Jurkat, Clone E6-1 (cell line): ENCODE results near the gene NGRN. TPM values are rescaled to one million over a fixed set of nuclear protein-coding genes. Genes with fewer than 3 reads are reported as not detected.

ENCODE experiments used
- DNase-seq: peaks from one replicate; pipeline ENCODE4 v3.0.0-alpha.2; 2011; ENCODE audit warnings: low read depth, low spot score
- H3K4me3 ChIP-seq: 2 replicates; pipeline ENCODE4 v1.5.1; 2011; ENCODE audit warnings: mild to moderate bottlenecking, low read length, control low read depth, moderate library complexity
- polyA plus RNA-seq: library from polyadenylated mRNA; unstranded; fragments of >200 nt; gene quantifications from one replicate; pipeline ENCODE4 v1.2.1, GENCODE V29; 2012; ENCODE audit warnings: missing spikeins; ENCODE audit not compliant: insufficient read length, insufficient read depth

The NGRN gene, protein sequence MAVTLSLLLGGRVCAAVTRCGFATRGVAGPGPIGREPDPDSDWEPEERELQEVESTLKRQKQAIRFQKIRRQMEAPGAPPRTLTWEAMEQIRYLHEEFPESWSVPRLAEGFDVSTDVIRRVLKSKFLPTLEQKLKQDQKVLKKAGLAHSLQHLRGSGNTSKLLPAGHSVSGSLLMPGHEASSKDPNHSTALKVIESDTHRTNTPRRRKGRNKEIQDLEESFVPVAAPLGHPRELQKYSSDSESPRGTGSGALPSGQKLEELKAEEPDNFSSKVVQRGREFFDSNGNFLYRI
- 39.1 TPM for polyA plus RNA-seq

DNA sequence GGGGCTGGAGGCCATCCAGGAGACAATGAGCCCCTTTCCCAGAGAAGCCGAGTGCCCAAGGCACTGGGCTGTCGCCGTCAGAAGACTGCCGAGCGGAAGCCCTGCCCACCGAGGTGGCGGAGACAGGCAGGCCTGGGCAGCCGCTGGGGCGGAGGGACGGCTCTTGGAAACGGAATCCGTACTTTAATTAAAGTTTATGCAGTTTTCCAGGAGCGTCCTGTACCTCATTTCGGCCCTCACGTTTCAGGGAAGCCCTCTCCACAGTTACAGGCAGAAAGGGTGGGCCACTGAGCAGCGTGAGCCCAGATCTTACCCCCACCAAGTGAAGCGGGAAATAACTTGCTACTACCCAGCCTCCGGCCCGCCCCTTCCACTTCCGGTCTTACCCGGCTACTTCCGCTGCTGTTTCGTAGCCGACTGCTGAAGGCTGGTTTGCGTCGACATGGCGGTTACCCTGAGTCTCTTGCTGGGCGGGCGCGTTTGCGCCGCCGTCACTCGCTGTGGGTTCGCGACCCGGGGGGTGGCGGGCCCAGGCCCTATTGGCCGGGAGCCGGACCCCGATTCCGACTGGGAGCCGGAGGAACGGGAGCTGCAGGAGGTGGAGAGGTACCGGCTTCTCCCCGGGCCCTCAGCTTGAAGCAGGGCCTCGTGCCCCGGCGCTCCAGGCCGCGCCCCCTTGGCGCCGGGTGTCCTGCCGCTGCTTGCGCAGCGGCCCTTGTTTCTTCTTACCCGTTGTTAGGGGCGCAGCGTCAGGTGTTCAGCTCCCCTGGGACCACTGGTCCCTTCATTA is at the start of gene NGRN:
NGRN (plus strand) TSS at position 402 of the 790 bp plus-strand sequence; CDS start at position 443, 41 bp downstream.
- peak; percentile 92 for DNase-seq

DNA sequence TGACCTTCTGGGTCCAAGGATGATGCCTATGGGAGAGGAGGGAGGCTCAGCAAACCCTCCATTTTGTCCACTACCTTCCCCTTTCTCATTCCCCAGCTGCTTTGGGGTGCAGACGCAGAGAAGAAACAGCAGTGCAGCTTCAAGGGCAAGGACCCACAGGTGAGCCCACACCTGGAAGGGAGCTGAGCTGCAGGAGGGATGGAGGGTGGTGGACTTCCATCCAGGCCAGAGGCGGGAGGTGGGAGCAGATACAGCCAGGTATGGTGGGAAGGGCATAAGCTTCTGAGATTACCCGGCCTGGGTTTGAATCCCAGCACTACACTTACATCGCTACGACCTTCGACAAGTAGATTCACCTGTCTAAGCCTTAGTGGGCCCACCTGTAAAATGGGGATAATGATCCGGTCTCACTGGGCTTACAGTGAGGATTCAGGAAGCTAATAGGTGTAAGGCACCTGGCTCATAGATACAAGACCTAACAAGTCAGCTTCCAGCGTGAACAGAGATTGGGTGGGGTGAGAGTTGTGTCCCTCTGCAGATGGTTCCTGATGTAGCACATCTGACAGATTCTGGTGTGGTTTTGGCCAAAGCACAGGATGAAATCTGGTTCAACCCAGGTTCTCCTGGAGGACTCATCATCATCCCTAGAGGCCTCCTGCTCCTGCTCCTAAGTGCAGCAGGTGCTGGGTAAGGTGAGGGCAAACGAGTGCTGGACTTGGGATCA is 47.6 kb upstream of the NGRN start:
- no peak overlapping the region for H3K4me3 ChIP-seq

More for the DNA sequence above, at the start of gene NGRN:
- H3K4me3 ChIP-seq: peak within 1 kb of the TSS; percentile 94

DNA sequence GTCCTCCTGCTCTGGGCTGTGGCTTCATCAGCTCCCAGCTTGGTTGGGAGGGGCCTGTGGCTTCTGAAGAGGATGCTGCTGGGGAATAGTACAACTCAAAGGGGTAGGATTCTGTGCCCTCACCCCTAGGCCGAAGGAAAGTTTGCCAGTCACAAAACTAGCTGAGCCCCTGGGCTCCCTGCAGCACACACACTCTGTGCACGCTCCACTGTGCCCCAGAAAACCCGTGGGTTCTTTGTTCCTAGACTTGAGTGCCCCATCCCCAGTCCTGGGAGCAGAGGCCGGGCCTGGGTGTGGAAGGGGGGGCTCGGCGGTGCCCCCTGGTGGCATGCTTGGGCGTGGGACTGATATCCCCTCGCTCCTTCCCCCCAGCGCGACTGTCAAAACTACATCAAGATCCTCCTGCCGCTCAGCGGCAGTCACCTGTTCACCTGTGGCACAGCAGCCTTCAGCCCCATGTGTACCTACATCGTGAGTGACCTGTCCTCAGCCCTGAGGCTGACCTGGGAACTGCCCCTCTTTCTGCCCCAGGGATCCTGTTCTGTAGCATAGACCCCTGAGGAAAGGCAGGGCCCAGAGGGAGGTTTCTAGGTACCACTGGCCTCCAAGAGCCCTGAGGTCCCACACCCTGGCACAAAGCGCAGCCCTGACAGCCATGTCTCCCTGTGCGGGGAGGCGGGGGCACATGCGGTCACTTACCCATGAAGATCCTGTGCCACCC is 45.9 kb upstream of the NGRN start:
- DNase-seq: no peak
- H3K4me3 ChIP-seq: no peak overlapping the region

More for the DNA sequence above, 47.6 kb upstream of the NGRN start:
- DNase-seq: no peak

DNA sequence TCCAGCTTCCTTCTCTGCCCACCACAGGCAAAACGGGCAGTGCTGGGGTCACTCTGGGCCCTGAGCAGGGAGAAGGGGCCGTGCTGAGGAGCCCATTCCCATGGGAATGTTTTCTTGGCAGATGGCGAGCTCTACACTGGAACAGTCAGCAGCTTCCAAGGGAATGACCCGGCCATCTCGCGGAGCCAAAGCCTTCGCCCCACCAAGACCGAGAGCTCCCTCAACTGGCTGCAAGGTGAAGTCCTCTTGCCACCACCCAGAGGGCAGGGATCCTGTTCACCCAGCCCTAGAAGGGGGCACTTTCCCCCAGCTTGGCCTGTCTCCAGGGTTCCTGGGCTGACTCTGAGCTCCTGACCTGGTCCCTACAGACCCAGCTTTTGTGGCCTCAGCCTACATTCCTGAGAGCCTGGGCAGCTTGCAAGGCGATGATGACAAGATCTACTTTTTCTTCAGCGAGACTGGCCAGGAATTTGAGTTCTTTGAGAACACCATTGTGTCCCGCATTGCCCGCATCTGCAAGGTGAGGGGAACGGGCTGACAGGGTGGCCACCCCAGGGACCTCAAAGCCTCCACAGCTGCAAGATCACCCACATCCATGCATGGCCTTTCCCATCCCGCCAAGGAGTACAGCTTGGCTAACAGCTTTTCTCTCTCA is 44.1 kb upstream of the NGRN start:
- no peak overlapping the region for H3K4me3 ChIP-seq

DNA sequence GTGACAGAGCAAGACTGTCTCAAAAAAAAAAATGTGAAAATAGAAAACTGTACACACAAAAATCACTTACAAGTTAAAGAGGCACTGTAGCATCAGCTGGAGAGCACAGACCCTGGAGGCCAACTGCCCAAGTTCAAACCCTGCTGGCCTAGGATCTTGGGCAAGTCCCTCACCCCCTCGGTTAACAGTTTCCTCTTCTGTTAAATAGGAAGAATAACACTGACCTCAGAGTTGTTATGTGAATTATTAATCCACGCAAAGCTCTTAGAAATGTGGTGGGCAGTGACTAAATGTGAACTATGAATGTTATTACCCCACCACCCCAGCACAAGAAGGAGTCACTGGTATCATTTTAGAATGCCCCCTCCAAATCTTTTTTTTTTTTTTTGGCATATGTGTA is 42.9 kb upstream of the NGRN start:
- no peak for DNase-seq
- H3K4me3 ChIP-seq: no peak overlapping the region

More for the DNA sequence above, 44.1 kb upstream of the NGRN start:
- no peak for DNase-seq

DNA sequence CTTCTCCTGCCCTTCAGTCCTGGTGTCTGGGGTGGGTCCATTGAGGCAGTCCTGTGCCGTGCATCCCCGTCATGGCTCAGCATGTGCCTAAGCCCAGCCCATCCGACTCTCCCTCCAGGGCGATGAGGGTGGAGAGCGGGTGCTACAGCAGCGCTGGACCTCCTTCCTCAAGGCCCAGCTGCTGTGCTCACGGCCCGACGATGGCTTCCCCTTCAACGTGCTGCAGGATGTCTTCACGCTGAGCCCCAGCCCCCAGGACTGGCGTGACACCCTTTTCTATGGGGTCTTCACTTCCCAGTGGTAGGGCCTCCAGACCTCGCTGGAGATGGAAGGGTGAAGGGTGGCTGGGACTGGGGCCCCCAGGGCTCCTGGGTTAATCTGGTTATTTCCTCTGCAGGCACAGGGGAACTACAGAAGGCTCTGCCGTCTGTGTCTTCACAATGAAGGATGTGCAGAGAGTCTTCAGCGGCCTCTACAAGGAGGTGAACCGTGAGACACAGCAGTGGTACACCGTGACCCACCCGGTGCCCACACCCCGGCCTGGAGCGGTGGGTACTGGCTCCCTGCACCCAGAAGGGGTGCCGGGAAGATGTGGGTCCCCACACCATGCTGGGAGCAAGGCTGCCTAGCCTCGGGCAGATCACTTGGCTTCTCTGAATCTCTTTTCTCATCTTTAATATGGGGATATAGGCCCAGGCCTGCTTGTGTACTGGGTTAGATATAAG is 41.9 kb upstream of the NGRN start:
- no peak overlapping the region for H3K4me3 ChIP-seq
- DNase-seq: no peak

DNA sequence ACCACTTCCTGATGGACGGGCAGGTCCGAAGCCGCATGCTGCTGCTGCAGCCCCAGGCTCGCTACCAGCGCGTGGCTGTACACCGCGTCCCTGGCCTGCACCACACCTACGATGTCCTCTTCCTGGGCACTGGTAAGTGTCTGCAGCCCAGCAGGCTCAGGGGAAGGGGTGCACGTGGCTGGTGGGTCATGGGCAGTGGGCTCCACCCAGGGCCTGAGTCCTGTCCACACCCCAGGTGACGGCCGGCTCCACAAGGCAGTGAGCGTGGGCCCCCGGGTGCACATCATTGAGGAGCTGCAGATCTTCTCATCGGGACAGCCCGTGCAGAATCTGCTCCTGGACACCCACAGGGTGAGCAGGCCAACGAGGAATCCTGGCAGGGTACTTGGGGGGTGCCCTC is 40.4 kb upstream of the NGRN start:
- no peak for DNase-seq
- no peak overlapping the region for H3K4me3 ChIP-seq

DNA sequence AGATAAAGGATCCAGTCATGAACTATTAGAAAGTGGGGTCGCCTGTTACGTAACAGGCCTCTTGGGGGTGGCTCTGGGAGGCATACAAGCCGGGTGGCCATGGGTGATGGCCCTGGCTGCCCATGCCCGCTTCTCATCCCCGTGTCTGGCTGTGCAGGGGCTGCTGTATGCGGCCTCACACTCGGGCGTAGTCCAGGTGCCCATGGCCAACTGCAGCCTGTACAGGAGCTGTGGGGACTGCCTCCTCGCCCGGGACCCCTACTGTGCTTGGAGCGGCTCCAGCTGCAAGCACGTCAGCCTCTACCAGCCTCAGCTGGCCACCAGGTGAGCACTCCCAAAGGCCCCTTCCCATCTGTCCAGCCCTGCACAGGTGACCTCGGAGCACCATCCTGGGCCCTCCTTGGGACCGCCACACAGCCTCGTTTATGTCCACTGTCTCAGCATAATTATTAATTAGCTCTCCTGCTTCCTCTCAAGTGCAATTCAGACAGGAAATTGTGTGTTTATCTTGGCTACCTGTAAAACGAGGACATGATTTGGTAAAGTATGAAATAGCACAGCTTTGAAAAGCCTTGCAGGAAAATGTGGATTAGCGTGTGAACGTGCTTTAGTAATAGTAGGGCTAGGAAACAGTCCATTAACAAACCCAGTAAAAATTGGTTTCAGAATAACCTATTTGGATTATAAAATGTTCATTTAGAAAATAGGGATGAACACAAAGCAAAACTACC is 39.8 kb upstream of the NGRN start:
- no peak overlapping the region for H3K4me3 ChIP-seq
- no peak for DNase-seq

DNA sequence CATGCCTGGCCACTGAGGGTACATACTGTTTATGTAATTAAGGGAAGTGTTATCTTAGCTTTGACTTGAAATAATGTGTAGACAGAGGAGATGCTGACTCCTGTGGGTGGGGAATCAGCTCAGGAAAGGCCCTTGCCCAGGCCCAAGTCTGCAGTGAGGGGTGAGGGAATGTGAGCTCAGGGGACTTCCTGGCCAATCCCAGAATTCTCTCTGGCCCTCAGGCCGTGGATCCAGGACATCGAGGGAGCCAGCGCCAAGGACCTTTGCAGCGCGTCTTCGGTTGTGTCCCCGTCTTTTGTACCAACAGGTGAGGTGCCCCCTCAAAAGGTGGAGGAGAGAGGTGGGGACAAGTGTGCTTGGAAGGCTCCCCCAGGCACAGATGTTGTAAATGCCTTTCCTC is 38.1 kb upstream of the NGRN start:
- no peak for DNase-seq
- no peak overlapping the region for H3K4me3 ChIP-seq

DNA sequence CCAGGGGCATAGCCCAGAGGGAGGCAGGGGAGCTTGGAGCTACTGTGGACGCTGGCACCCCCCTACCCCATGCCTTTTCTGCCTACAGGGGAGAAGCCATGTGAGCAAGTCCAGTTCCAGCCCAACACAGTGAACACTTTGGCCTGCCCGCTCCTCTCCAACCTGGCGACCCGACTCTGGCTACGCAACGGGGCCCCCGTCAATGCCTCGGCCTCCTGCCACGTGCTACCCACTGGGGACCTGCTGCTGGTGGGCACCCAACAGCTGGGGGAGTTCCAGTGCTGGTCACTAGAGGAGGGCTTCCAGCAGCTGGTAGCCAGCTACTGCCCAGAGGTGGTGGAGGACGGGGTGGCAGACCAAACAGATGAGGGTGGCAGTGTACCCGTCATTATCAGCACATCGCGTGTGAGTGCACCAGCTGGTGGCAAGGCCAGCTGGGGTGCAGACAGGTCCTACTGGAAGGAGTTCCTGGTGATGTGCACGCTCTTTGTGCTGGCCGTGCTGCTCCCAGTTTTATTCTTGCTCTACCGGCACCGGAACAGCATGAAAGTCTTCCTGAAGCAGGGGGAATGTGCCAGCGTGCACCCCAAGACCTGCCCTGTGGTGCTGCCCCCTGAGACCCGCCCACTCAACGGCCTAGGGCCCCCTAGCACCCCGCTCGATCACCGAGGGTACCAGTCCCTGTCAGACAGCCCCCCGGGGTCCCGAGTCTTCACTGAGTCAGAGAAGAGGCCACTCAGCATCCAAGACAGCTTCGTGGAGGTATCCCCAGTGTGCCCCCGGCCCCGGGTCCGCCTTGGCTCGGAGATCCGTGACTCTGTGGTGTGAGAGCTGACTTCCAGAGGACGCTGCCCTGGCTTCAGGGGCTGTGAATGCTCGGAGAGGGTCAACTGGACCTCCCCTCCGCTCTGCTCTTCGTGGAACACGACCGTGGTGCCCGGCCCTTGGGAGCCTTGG is 37.4 kb upstream of the NGRN start:
- DNase-seq: no peak
- H3K4me3 ChIP-seq: no peak overlapping the region

DNA sequence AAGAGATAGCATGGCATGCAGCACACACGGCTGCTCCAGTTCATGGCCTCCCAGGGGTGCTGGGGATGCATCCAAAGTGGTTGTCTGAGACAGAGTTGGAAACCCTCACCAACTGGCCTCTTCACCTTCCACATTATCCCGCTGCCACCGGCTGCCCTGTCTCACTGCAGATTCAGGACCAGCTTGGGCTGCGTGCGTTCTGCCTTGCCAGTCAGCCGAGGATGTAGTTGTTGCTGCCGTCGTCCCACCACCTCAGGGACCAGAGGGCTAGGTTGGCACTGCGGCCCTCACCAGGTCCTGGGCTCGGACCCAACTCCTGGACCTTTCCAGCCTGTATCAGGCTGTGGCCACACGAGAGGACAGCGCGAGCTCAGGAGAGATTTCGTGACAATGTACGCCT is 36.5 kb upstream of the NGRN start:
- DNase-seq: no peak
- no peak overlapping the region for H3K4me3 ChIP-seq

DNA sequence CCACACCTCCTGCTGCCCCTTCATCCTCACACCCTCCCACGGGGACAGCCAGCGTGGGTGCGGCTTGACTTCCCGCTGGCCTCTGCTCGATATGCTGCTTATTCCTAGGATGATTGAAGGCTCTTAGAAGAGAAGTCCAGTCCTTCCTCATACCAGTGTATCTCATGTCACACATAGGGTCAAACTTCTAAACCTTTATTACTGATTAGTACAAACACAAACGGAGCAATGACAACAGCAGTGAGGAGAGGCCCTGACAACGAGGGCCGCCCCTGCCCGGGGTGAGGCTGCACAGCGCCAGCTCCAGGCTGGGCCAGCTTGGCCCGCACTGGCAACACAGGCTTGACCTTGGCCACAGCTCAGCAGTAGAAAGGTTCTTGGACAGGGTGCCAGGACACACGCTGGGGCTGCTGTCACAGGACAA is 35.4 kb upstream of the NGRN start:
- DNase-seq: no peak
- H3K4me3 ChIP-seq: no peak overlapping the region

DNA sequence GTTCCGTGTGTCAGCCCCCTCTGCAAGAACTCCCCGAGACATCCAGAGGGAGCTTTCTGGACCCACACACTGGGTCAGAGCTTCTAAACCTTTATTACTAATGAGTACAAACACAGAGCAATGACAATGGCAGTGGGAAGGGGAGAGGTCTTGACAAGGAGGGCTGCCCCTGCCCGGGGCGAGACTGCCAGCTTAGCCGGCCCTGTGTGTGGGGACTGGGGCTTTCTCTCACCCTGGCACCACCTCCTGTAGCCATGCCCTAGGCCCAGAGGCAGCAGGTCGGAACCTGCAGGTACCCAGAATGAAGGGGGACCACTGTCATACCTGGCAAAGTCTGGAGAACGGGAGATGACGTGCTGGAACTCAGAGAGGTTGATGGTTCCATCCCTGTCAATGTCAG is 34.9 kb upstream of the NGRN start:
- DNase-seq: no peak
- H3K4me3 ChIP-seq: peak overlapping the region; percentile 45

DNA sequence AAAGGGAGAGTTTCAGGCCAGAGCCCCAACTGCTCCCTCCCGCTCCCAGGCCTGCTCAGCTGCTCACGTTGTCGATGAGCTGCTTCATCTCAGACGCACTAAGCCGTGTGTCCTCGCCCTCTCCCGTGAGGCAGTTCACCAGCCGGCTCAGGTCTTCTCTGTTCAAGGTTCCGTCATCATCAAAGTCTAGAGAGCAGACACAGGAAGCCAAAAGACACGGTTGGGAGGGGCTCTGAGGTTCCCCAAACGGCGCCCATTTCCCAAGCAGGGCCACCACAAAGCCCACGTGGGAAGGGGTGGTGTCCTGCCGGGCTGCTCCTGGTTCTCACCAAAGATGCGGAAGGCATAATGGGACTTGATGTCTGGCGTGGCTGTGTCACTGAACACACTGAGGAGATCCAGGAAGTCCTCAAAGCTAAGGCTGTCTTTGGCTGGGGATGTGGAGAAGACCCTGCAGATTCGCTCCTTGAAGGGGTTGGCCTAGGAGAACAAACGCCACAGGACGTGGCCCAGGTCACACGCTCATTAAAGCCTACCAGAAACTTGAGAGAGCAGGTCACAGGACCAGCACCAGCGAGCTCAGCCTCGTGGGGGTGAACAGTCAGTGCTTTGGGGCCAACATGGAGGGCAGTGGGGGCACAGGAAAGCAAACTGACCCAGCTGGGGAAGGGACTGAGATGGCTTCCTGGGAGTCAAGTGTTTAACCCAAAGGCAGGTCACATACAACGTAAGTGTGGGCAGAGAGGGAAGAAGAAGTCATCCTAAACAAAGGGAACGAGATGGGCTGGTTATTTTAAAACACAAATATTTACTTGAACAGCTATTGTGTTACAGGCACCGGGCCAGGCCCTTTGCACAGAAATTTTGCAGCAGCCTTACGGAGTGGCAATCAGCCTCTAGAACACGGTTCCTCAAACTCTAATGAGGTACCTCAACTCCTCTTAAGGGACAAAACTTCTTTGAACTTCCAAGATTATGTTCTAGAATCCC is 34.1 kb upstream of the NGRN start:
- H3K4me3 ChIP-seq: peak overlapping the region; percentile 45
- peak; percentile 86 for DNase-seq

DNA sequence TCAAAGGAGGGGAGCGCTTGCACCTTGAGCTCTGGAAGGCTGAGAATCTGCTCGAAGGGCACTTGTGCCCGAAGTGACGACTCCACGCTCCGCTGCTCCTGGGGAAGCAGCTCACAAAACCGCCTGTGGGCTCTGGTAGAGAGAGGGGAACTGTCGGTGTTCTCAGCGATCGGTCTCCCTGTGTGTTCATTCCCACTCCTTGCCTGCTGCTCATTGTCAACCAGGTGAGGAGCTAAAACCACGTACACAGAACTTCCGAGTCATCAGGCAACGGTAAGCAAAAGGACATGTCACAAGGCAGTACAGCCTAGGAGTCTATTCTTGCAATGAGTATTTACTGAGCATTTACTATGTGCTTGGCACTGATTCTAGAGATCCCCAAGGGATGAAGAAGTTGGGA is 33.3 kb upstream of the NGRN start:
- no peak for DNase-seq
- peak overlapping the region; percentile 83 for H3K4me3 ChIP-seq
